PC-9 (cell line): Measurements from ENCODE around the gene TMEM176B.

ENCODE experiments used
- EZH2 ChIP-seq: fragments of 200-600 bp; sonication (generic); IDR thresholded peaks from 2 replicates; pipeline ENCODE4 v1.8.0; 2017; ENCODE audit warnings: antibody characterized with exemption, low read depth
- TF ChIP-seq, protein P1 (sequence below): fragments of 200-600 bp; sonication (generic); conservative IDR thresholded peaks from 2 replicates; pipeline ENCODE4 v1.6.1; 2017; ENCODE audit warnings: mixed run types, antibody characterized with exemption, mild to moderate bottlenecking, moderate library complexity

DNA sequence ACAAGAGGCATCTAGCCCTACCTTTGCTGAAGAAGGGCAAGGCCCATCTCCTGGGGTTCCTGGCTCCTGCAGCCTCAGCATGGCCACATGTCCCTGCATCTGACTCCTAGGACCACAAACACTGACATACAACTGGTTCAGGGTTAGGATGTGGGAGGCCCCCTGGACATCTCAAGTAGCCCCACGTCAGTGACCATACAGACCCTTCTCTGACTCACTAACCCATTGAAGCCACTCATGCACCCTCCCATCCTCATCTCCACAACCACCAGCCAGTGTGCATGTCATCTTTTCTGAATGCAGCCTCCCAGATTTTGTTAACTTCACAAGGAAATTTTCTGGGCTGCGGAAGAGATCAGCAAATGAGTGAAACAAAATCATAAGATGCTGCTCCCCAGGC, 18.2 kb downstream of the TMEM176B start:
- TF ChIP-seq, protein P1, sequence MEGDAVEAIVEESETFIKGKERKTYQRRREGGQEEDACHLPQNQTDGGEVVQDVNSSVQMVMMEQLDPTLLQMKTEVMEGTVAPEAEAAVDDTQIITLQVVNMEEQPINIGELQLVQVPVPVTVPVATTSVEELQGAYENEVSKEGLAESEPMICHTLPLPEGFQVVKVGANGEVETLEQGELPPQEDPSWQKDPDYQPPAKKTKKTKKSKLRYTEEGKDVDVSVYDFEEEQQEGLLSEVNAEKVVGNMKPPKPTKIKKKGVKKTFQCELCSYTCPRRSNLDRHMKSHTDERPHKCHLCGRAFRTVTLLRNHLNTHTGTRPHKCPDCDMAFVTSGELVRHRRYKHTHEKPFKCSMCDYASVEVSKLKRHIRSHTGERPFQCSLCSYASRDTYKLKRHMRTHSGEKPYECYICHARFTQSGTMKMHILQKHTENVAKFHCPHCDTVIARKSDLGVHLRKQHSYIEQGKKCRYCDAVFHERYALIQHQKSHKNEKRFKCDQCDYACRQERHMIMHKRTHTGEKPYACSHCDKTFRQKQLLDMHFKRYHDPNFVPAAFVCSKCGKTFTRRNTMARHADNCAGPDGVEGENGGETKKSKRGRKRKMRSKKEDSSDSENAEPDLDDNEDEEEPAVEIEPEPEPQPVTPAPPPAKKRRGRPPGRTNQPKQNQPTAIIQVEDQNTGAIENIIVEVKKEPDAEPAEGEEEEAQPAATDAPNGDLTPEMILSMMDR, result no peak
- TF ChIP-seq EZH2, result no peak
